HepG2 (cell line): Measurements from ENCODE around the gene RBM22. TPM values are rescaled to one million over a fixed set of nuclear protein-coding genes. Genes with fewer than 3 reads are reported as not detected.

ENCODE experiments used
- ATAD3A ChIP-seq: sonication (generic); formaldehyde crosslinking; IDR thresholded peaks from 2 replicates; pipeline ENCODE4 v1.4.0; 2020; ENCODE audit warnings: missing genetic modification reagents
- MAFF ChIP-seq: IDR thresholded peaks from 2 replicates; pipeline ENCODE4 v1.6.1; 2011; ENCODE audit warnings: low read depth, low read length, improper control_type of control experiment
- MAFG ChIP-seq: sonication (generic); formaldehyde crosslinking; IDR thresholded peaks from 2 replicates; pipeline ENCODE4 v1.5.1; 2020; ENCODE audit warnings: mild to moderate bottlenecking, missing genetic modification reagents
- MLXIP ChIP-seq: sonication (generic); formaldehyde crosslinking; IDR thresholded peaks from 2 replicates; pipeline ENCODE4 v1.9.0; 2021; ENCODE audit warnings: missing genetic modification reagents, borderline replicate concordance
- MXD3 ChIP-seq: IDR thresholded peaks from 2 replicates; pipeline ENCODE4 v1.6.1; 2016; ENCODE audit warnings: mild to moderate bottlenecking, missing biosample characterization, missing genetic modification reagents
- NONO ChIP-seq, 2 experiments: fragments of 450-650 bp in 1 of 2; sonication (generic) in 1 of 2; formaldehyde crosslinking in 1 of 2; IDR thresholded peaks in 1 of 2; conservative IDR thresholded peaks in 1 of 2; 2 replicates each; pipeline versions ENCODE4 v1.6.1 to v1.8.0; 2017 to 2022; ENCODE audit warnings: mild to moderate bottlenecking in 1 of 2, missing genetic modification reagents in 1 of 2, moderate library complexity in 1 of 2
- NR2F1 ChIP-seq, 2 experiments: fragments of 450-650 bp in 1 of 2; formaldehyde crosslinking in 1 of 2; IDR thresholded peaks; 2 replicates each; pipeline versions ENCODE4 v1.5.0 to v1.6.1; 2016 to 2020; ENCODE audit warnings: mild to moderate bottlenecking in 1 of 2, missing compliant biosample characterization in 1 of 2, missing genetic modification reagents in 1 of 2, moderate library complexity in 1 of 2
- SRSF9 ChIP-seq: fragments of 200-400 bp; formaldehyde crosslinking; IDR thresholded peaks from 2 replicates; pipeline ENCODE4 v1.6.1; 2018; ENCODE audit warnings: borderline replicate concordance, mild to moderate bottlenecking, low read depth, low read length; ENCODE audit not compliant: insufficient read depth, poor library complexity, severe bottlenecking
- THAP8 ChIP-seq: sonication (generic); formaldehyde crosslinking; IDR thresholded peaks from 2 replicates; pipeline ENCODE4 v1.5.1; 2020; ENCODE audit warnings: missing genetic modification reagents, mild to moderate bottlenecking, borderline replicate concordance
- ZBTB42 ChIP-seq: sonication (generic); formaldehyde crosslinking; IDR thresholded peaks from 2 replicates; pipeline ENCODE4 v1.5.0; 2020; ENCODE audit warnings: mild to moderate bottlenecking, missing genetic modification reagents
- ZBTB7B ChIP-seq: sonication (generic); formaldehyde crosslinking; IDR thresholded peaks from 2 replicates; pipeline ENCODE4 v1.4.0; 2020; ENCODE audit warnings: missing genetic modification reagents
- ZNF124 ChIP-seq: sonication (generic); formaldehyde crosslinking; IDR thresholded peaks from 2 replicates; pipeline ENCODE4 v1.4.0; 2020; ENCODE audit warnings: missing genetic modification reagents
- ZNF207 ChIP-seq: fragments of 450-650 bp; IDR thresholded peaks from 2 replicates; pipeline ENCODE4 v1.6.1; 2016; ENCODE audit warnings: antibody characterized with exemption, borderline replicate concordance
- ZNF580 ChIP-seq: IDR thresholded peaks from 2 replicates; pipeline ENCODE4 v1.6.1; 2016; ENCODE audit warnings: low read depth, borderline replicate concordance
- ZNF607 ChIP-seq: sonication (generic); formaldehyde crosslinking; IDR thresholded peaks from 2 replicates; pipeline ENCODE4 v1.5.1; 2020; ENCODE audit warnings: missing genetic modification reagents, mild to moderate bottlenecking, borderline replicate concordance
- ZNF619 ChIP-seq: sonication (generic); formaldehyde crosslinking; IDR thresholded peaks from 2 replicates; pipeline ENCODE4 v1.4.0; 2020; ENCODE audit warnings: mild to moderate bottlenecking, missing genetic modification reagents
- ZNF737 ChIP-seq: sonication (generic); formaldehyde crosslinking; IDR thresholded peaks from 2 replicates; pipeline ENCODE4 v1.5.0; 2020; ENCODE audit warnings: missing genetic modification reagents, mild to moderate bottlenecking, borderline replicate concordance
- ZSCAN31 ChIP-seq: sonication (generic); formaldehyde crosslinking; IDR thresholded peaks from 2 replicates; pipeline ENCODE4 v1.5.0; 2020; ENCODE audit warnings: low read depth, mild to moderate bottlenecking, missing genetic modification reagents
- polyA plus RNA-seq, 8 experiments: library from polyadenylated mRNA; depleted of rRNA in 3 of 8; stranded (reverse) in 7 of 8; unstranded in 1 of 8; fragments of >200 nt; fragmentation: Illumina TruSeq in 4 of 8; extraction: Trizol in 4 of 8; gene quantifications; 2 replicates each; pipeline versions ENCODE4 v1.2.1 to v1.2.3, GENCODE V29; 2011 to 2016; ENCODE audit warnings: low read depth in 4 of 8, missing spikeins in 1 of 8, mixed read lengths in 1 of 8; ENCODE audit not compliant: insufficient read depth in 1 of 8
- total RNA-seq, 5 experiments: library from RNA; depleted of rRNA; stranded (reverse); fragments of >200 nt; fragmentation: Illumina TruSeq; extraction: Trizol; gene quantifications; 2 replicates each; pipeline ENCODE4 v1.2.3, GENCODE V29; 2016; ENCODE audit warnings: low read depth in 1 of 5
- TF ChIP-seq, protein P1 (sequence below): conservative IDR thresholded peaks from 2 replicates; pipeline ENCODE4 v1.6.1; 2018; ENCODE audit warnings: missing genetic modification reagents
- TF ChIP-seq, protein P2 (sequence below): IDR thresholded peaks from 2 replicates; pipeline ENCODE4 v1.6.1; 2016; ENCODE audit warnings: missing compliant biosample characterization, missing genetic modification reagents, borderline replicate concordance

RBM22 gene
- total and polyA plus RNA-seq, 2 of the 13 experiments (the other 11 are each of a cell fraction or from before 2014, with no cell fraction given), result 28.3 to 35.0 TPM

DNA sequence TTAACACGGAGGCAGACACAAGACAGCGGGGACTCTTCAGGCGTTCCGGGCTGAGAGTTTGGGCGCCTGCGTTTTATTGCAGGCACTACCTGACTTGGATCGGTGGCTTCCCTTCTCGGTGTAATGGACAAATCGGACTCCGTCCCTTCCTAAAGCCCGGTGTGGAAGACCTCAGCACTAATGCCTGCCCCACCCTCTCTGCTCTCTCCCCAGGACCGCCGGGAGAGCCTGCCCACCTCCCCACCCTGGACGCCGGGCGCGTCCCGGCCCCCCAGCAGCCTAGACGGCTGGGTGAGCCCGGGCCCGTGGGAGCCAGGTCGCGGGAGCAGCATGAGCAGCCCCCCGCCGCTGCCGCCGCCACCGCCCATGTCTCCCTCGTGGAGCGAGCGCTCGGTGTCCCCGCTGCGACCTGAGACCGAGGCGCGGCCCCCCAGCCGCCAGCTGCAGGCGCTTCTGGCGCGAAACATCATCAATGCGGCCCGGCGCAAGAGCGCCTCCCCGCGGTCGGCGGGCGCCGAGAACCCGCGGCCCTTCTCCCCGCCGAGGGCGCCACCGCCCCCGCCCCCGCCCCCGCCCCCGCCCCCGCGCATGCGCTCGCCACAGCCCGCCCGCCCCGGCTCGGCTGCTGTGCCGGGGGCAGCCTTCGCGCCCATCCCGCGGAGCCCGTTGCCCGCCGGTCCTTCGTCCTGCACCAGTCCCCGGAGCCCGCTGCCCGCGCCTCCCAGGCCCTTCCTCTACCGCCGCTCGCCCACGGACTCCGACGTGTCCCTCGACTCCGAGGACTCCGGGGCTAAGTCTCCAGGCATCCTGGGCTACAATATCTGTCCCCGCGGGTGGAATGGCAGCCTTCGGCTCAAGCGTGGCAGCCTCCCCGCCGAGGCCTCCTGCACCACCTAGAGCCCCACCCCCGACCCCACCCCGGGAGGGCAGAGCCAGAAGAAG lies 44.4 kb downstream of the RBM22 start (continued):
- TF ChIP-seq, protein P1, sequence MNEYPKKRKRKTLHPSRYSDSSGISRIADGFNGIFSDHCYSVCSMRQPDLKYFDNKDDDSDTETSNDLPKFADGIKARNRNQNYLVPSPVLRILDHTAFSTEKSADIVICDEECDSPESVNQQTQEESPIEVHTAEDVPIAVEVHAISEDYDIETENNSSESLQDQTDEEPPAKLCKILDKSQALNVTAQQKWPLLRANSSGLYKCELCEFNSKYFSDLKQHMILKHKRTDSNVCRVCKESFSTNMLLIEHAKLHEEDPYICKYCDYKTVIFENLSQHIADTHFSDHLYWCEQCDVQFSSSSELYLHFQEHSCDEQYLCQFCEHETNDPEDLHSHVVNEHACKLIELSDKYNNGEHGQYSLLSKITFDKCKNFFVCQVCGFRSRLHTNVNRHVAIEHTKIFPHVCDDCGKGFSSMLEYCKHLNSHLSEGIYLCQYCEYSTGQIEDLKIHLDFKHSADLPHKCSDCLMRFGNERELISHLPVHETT, result 0 out of 2 replicates have a peak, but pooled peaks have one; percentile 35
- 0 out of 2 replicates have a peak, but pooled peaks have one; percentile 38 for TF ChIP-seq MXD3
- peak; percentile 64 for TF ChIP-seq ZSCAN31 (CRISPR knock-in tag)
- TF ChIP-seq ZNF207, result no peak
- peak; percentile 74; the same call in 1 of the 2 replicates for TF ChIP-seq ZNF607 (CRISPR knock-in tag)
- 0 out of 2 replicates have a peak, but pooled peaks have one; percentile 45 for TF ChIP-seq MAFG
- 0 out of 2 replicates have a peak, but pooled peaks have one; percentile 57 for TF ChIP-seq THAP8 (CRISPR knock-in tag)
- TF ChIP-seq ZBTB7B (CRISPR knock-in tag), result 0 out of 2 replicates have a peak, but pooled peaks have one; percentile 51
- TF ChIP-seq ZBTB42 (CRISPR knock-in tag), result 0 out of 2 replicates have a peak, but pooled peaks have one; percentile 75
- TF ChIP-seq, protein P2, sequence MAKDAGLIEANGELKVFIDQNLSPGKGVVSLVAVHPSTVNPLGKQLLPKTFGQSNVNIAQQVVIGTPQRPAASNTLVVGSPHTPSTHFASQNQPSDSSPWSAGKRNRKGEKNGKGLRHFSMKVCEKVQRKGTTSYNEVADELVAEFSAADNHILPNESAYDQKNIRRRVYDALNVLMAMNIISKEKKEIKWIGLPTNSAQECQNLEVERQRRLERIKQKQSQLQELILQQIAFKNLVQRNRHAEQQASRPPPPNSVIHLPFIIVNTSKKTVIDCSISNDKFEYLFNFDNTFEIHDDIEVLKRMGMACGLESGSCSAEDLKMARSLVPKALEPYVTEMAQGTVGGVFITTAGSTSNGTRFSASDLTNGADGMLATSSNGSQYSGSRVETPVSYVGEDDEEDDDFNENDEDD (CRISPR knock-in tag), result peak; percentile 67; the same call in 1 of the 2 replicates
- TF ChIP-seq ZNF124 (CRISPR knock-in tag), result peak; percentile 54; the same call in 1 of the 2 replicates
- no peak for TF ChIP-seq NONO (IDR thresholded peaks at IDR 0.05)
- TF ChIP-seq NONO (CRISPR knock-in tag; conservative IDR thresholded peaks at IDR 0.05), result peak; percentile 45; the same call in 1 of the 2 replicates
- no peak for TF ChIP-seq SRSF9
- TF ChIP-seq MAFF, result no peak
- TF ChIP-seq NR2F1 (CRISPR knock-in tag; IDR thresholded peaks at IDR 0.05), result no peak
- no peak for TF ChIP-seq MLXIP
- no peak for TF ChIP-seq ATAD3A (CRISPR knock-in tag)
- TF ChIP-seq ZNF737 (CRISPR knock-in tag), result no peak
- peak; percentile 32; the same call in 1 of the 2 replicates for TF ChIP-seq ZNF619 (CRISPR knock-in tag)
- TF ChIP-seq ZNF580 (CRISPR knock-in tag), result peak; percentile 36; the same call in 1 of the 2 replicates
